ENCODE measurements around the gene FHL1.
"Not testable (repeated sequence)": the region's sequence is repeated elsewhere in the genome, so short reads cannot be mapped to it uniquely, and the experiment has no call there.

FHL1 gene

GRCh38 chrX:136147976-136148375, 643 bp downstream of the FHL1 start:
- DNase-seq = no peak

- no peak for DNase-seq
These were observed 1.1 kb downstream of the FHL1 start for GRCh38 chrX:136148391-136148790.

- no peak for DNase-seq
These were observed 7.7 kb downstream of the FHL1 start for GRCh38 chrX:136154998-136155397.

- DNase-seq = no peak
These were observed 9.3 kb downstream of the FHL1 start for GRCh38 chrX:136156560-136157117.

- DNase-seq = no peak
These were observed 9.9 kb downstream of the FHL1 start for GRCh38 chrX:136157187-136157586.

GRCh38 chrX:136158685-136159084, 11.4 kb downstream of the FHL1 start:
- DNase-seq = no peak

GRCh38 chrX:136159611-136160025, 12.3 kb downstream of the FHL1 start:
- DNase-seq = peak; percentile 11

- peak; percentile 35 for DNase-seq
These were observed 15.7 kb downstream of the FHL1 start for GRCh38 chrX:136162827-136163570.

- DNase-seq = no peak
These were observed 16.4 kb downstream of the FHL1 start for GRCh38 chrX:136163689-136164088.

- no peak for DNase-seq
These were observed 18.1 kb downstream of the FHL1 start for GRCh38 chrX:136165406-136165805.

- DNase-seq = peak; percentile 18
These were observed 19.0 kb downstream of the FHL1 start for GRCh38 chrX:136166221-136166855.

- DNase-seq = not testable (repeated sequence)
These were observed 20.7 kb downstream of the FHL1 start for GRCh38 chrX:136167989-136168388.

- DNase-seq = no peak
These were observed 21.8 kb downstream of the FHL1 start for GRCh38 chrX:136168929-136169735.

- no peak for DNase-seq
These were observed 22.9 kb downstream of the FHL1 start for GRCh38 chrX:136170139-136170800.

GRCh38 chrX:136171420-136171819, 24.1 kb downstream of the FHL1 start:
- no peak for DNase-seq

- DNase-seq = no peak
These were observed 29.1 kb downstream of the FHL1 start for GRCh38 chrX:136176399-136176825.

GRCh38 chrX:136179133-136179532, 31.8 kb downstream of the FHL1 start:
- no peak for DNase-seq

- no peak for DNase-seq
These were observed 35.1 kb downstream of the FHL1 start for GRCh38 chrX:136182414-136182813.

GRCh38 chrX:136183172-136183571, 35.8 kb downstream of the FHL1 start:
- DNase-seq = no peak

- DNase-seq = no peak
These were observed 36.6 kb downstream of the FHL1 start for GRCh38 chrX:136183917-136184316.

GRCh38 chrX:136185401-136186022, 38.2 kb downstream of the FHL1 start:
- DNase-seq = no peak

- DNase-seq = no peak
These were observed 38.7 kb downstream of the FHL1 start for GRCh38 chrX:136186023-136186413.
